Measurements from ENCODE around the gene SLIT3.

DNA sequence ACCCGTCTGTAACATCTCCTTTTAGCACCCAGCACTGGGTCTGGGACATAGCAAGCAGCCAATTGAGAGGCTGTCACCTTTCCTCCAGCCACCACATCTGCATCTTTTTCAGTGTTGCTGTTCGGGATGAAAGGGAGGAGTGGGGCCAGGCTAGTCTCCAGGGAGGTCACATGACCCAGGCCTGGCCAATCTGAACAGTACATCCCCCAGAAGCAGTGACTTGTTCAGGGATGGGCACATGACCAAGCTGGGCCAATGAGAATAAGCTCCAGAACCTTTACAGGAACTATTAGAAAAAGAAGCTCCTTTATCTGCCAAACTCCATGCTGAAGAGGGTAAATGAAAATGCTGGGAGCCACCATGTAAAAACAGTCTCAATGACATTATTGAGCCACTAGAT is 359.0 kb downstream of the SLIT3 start:
- TF ChIP-seq, protein P1, sequence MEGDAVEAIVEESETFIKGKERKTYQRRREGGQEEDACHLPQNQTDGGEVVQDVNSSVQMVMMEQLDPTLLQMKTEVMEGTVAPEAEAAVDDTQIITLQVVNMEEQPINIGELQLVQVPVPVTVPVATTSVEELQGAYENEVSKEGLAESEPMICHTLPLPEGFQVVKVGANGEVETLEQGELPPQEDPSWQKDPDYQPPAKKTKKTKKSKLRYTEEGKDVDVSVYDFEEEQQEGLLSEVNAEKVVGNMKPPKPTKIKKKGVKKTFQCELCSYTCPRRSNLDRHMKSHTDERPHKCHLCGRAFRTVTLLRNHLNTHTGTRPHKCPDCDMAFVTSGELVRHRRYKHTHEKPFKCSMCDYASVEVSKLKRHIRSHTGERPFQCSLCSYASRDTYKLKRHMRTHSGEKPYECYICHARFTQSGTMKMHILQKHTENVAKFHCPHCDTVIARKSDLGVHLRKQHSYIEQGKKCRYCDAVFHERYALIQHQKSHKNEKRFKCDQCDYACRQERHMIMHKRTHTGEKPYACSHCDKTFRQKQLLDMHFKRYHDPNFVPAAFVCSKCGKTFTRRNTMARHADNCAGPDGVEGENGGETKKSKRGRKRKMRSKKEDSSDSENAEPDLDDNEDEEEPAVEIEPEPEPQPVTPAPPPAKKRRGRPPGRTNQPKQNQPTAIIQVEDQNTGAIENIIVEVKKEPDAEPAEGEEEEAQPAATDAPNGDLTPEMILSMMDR (IDR thresholded peaks at IDR 0.05) = no peak
- TF ChIP-seq EP300 (IDR thresholded peaks at IDR 0.05) = no peak
- TF ChIP-seq POLR2A (IDR thresholded peaks at IDR 0.05) = no peak
- TF ChIP-seq POLR2AphosphoS5 (IDR thresholded peaks at IDR 0.05) = no peak
